ENCODE measurements around the gene ARID3A.

ARID3A gene

DNA sequence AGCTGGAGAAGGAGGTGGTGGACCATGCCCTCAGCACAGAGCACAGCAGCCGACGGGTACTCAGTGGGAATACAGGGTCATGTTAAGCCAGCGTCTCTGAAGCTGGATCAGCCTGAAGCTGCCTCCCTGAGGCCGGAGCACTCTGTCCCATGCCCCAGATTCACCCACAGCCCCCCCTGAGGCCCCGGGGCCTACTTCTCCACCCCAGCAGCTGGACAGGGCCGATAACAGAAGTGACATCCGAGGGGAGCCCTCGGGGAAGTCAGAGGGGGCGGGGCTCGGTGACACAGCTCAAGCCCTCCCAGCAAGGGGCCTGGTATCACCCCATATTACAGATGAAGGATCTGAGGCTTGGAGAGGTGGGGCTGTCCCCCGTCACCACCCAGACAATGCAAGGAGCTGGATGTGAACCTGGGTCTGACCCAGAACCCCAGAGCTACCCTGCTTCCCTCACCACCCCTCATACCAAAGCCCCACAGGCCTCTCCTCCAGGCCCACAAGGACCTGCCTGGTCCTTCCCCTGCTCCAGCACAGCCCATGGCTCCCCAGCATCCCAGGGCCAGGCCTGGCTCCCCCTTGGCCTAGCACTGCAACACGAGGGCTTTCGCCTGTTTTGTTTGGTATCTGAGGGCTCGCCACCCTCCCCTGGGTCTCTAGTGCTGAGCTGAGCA lies 18.5 kb upstream of the ARID3A start:
- TF ChIP-seq, protein P1, sequence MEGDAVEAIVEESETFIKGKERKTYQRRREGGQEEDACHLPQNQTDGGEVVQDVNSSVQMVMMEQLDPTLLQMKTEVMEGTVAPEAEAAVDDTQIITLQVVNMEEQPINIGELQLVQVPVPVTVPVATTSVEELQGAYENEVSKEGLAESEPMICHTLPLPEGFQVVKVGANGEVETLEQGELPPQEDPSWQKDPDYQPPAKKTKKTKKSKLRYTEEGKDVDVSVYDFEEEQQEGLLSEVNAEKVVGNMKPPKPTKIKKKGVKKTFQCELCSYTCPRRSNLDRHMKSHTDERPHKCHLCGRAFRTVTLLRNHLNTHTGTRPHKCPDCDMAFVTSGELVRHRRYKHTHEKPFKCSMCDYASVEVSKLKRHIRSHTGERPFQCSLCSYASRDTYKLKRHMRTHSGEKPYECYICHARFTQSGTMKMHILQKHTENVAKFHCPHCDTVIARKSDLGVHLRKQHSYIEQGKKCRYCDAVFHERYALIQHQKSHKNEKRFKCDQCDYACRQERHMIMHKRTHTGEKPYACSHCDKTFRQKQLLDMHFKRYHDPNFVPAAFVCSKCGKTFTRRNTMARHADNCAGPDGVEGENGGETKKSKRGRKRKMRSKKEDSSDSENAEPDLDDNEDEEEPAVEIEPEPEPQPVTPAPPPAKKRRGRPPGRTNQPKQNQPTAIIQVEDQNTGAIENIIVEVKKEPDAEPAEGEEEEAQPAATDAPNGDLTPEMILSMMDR (IDR thresholded peaks at IDR 0.05) = no peak
- no peak for DNase-seq
- peaks cover 5% of the 10 kb centered on the region for H3K36me3 Mint-ChIP-seq (ENCODE audit: low read depth)
- no peak overlapping the region for H3K27ac Mint-ChIP-seq
- H3K4me1 Mint-ChIP-seq = peaks cover 20% of the 10 kb centered on the region
- no peaks in the 10 kb centered on the region for H3K9me3 Mint-ChIP-seq
- H3K27me3 Mint-ChIP-seq (ENCODE audit: low read depth, poor library complexity) = peaks cover 4% of the 10 kb centered on the region
- H3K4me3 Mint-ChIP-seq = no peak overlapping the region

DNA sequence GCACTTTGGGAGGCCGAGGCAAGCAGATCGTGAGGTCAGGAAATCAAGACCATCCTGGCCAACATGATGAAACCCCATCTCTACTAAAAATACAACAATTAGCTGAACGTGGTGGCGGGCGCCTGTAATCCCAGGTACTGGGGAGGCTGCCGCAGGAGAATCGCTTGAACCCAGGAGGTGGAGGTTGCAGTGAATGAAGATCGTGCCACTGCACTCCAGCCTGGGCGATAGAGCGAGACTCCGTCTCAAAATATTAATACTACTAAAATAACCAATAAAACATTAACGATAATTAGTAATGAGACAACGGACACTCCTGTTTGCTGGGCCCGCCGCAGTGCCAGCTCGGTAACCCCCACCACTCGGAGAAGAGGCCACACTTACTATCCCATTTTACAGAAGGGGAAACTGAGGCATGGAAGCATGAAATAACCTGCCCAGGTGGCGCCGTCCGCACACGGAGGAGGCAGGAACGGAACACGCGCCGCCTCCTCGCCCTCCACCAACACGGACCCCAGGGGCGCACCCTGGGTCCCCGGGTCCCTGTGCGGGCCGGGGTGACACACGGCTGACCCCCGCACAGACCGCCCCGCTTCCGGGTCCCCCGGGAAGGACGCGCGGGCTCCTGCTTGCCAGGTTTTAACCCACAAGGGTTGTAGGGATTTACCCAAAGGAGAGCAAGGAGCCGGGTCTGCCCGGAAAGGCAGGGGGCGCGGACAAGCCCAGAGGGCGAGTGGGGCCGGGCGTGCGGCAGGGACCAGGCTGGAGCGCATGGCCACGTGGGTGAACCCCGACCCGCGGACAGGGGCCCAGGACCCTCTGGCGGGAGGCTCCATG lies 14.4 kb upstream of the ARID3A start:
- TF ChIP-seq, protein P1 (IDR thresholded peaks at IDR 0.05) = no peak
- peaks cover 5% of the 10 kb centered on the region for H3K4me1 Mint-ChIP-seq
- H3K36me3 Mint-ChIP-seq (ENCODE audit: low read depth) = peaks cover 5% of the 10 kb centered on the region
- no peak for DNase-seq
- peak overlapping the region; percentile 81 for H3K4me3 Mint-ChIP-seq
- peaks cover 13% of the 10 kb centered on the region for H3K27me3 Mint-ChIP-seq (ENCODE audit: low read depth, poor library complexity)
- no peaks in the 10 kb centered on the region for H3K9me3 Mint-ChIP-seq
- no peak overlapping the region for H3K27ac Mint-ChIP-seq

DNA sequence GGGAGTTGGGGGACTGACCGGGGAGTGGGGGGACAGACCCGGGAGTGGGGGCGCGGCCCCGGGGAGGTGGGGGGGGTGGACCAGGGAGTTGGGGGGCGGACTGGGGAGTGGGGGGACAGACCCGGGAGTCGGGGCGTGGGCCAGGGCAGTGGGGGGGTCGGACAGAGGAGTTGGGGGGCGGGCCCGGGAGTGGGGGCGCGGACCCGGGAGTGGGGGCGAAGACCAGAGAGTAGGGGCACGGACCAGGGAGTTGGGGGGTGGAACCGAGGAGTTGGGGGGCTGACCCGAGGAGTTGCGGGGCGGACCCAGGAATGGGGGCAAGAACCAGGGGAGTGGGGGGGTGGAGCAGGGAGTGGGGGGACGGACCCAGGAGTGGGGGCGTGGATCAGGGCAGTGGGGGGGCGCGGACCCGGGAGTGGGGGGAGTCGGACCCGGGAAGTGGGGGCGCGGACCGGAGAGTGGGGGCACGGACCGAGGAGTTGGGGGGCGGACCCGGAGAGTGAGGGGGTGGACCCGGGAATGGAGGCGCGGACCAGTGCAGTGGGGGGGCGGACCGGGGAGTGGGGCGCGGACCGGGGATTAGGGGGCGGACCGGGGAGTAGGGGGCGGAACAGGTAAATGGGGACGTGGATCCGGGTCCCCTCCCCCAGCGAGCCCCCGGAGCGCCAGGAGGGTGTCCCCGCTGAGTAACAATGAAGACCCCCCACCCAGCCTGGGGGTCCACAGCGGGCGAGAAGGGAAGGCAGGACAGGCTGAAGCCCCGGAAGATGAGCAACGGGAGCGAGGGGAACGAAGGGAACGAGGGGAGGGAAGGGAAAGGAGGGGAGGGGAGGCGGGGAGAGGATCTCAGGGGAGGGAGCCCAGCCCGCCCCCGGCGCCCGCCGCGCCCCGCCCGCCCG lies 13.4 kb upstream of the ARID3A start:
- no peak for DNase-seq
- peaks cover 5% of the 10 kb centered on the region for H3K4me1 Mint-ChIP-seq
- H3K27ac Mint-ChIP-seq = no peak overlapping the region
- H3K27me3 Mint-ChIP-seq (ENCODE audit: low read depth, poor library complexity) = peaks cover 18% of the 10 kb centered on the region
- H3K4me3 Mint-ChIP-seq = peak overlapping the region; percentile 79
- TF ChIP-seq, protein P1 (IDR thresholded peaks at IDR 0.05) = no peak
- no peaks in the 10 kb centered on the region for H3K9me3 Mint-ChIP-seq
- H3K36me3 Mint-ChIP-seq (ENCODE audit: low read depth) = peaks cover 5% of the 10 kb centered on the region

DNA sequence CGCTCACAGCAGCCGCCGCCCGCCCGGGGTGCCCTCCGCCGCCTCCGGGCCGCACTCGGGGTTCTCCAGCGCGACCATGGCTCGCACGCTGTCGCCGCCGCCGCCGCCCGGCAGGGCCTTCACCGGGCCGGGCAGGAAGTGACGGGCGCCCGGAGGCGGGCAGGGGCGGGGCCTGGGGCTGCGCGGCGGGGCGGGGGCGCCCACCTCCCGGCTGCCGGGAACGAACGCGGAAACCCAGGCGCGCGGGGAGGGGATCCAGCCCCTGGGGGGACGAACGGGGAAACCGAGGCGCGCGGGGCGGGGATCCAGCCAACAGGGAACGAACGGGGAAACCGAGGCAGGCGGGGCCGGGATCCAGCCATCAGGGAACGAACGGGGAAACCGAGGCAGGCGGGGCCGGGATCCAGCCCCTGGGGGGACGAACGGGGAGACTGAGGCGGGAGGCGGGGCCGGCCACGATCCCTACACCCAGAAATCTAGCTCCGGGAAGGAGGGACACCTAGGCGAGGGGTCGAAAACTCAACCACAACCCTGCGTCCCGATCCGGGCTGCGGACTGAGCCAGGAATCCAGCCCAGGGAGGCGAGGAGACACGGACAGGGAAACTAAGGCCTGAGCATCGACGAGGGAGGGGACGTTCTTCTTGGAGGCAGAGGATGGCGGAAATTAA lies 12.6 kb upstream of the ARID3A start, which contains the start of gene R3HDM4:
TSS of gene R3HDM4 (minus strand) at position 140 of the 669 bp plus-strand sequence. CDS start at position 78, 62 bp downstream.
- Mint-ChIP-seq H3K4me1 (peaks cover 5% of the 10 kb centered on the region), H3K4me3 (peak within 1 kb of the TSS; percentile 81), H3K27ac (no peak within 1 kb of the TSS), H3K36me3 (ENCODE audit: low read depth) (peaks cover 5% of the 10 kb centered on the region), H3K9me3 (no peaks in the 10 kb centered on the region), H3K27me3 (ENCODE audit: low read depth, poor library complexity) (peaks cover 22% of the 10 kb centered on the region)
- DNase-seq = peak; percentile 86
- TF ChIP-seq, protein P1 (IDR thresholded peaks at IDR 0.05) = no peak

DNA sequence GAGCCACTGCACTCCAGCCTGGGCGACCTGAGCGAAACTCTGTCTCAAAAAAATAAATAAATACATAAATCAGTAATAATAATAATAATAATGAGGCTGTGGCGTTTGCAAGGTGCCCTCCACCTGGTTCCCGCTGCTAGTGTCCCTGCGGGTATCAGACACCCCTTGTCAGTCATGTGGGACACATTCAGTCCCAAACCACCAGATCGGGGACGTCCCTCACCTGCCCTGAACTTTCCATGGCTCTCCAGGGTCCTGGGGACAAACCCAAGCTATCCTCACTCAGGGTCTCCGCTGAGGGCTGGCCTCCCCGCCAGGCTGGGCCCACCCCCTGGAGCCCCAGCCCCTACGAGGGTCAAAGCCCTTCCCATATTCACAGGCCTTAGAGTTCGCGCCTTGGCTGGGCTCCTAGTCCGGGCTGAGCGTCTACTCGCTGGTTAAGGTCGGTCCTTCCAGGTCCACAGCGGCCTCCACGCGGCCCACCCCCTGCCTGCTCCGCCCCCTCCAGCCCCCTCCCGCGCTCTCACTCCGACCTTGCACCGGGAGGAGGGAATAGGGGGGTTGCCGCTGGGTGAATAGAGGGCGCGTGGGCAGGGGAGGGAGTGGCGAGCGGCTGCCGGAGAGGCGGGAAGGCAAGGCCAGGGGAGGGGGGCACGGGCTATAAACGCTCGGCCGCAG lies 9.1 kb upstream of the ARID3A start:
- no peaks in the 10 kb centered on the region for H3K36me3 Mint-ChIP-seq (ENCODE audit: low read depth)
- TF ChIP-seq, protein P1 (IDR thresholded peaks at IDR 0.05) = no peak
- peak overlapping the region; percentile 40 for H3K4me3 Mint-ChIP-seq
- H3K9me3 Mint-ChIP-seq = no peaks in the 10 kb centered on the region
- H3K27ac Mint-ChIP-seq = no peak overlapping the region
- DNase-seq = no peak
- peaks cover 57% of the 10 kb centered on the region for H3K27me3 Mint-ChIP-seq (ENCODE audit: low read depth, poor library complexity)
- peaks cover under 1% of the 10 kb centered on the region for H3K4me1 Mint-ChIP-seq
